Glomerular endothelial cell (primary cell): Measurements from ENCODE around the gene RGS11. TPM values are rescaled to one million over a fixed set of nuclear protein-coding genes. Genes with fewer than 3 reads are reported as not detected.
"Not testable (repeated sequence)": the region's sequence is repeated elsewhere in the genome, so short reads cannot be mapped to it uniquely, and the experiment has no call there.

ENCODE experiments used
- DNase-seq: peaks from one replicate; pipeline ENCODE4 v3.0.0-alpha.2; 2011; ENCODE audit warnings: low read depth, low spot score; ENCODE audit errors: extremely low read depth
- total RNA-seq: library from RNA; depleted of rRNA; stranded (reverse); fragments of >200 nt; gene quantifications from 2 replicates; pipeline ENCODE4 v1.2.3, GENCODE V29; 2015

The RGS11 gene
- total RNA-seq, 1 donor from 2014 or later = 3.9 TPM

GRCh38 chr16:280991-281659 lies 5.4 kb upstream of the RGS11 start:
- no peak for DNase-seq

GRCh38 chr16:280552-280951 lies 4.8 kb upstream of the RGS11 start, which contains the start of gene ARHGDIG:
Gene ARHGDIG (plus strand): TSS chr16:280591. CDS start chr16:280681, 90 bp downstream.
- DNase-seq = no peak

GRCh38 chr16:280005-280460 lies 4.3 kb upstream of the RGS11 start:
- DNase-seq = no peak

DNA sequence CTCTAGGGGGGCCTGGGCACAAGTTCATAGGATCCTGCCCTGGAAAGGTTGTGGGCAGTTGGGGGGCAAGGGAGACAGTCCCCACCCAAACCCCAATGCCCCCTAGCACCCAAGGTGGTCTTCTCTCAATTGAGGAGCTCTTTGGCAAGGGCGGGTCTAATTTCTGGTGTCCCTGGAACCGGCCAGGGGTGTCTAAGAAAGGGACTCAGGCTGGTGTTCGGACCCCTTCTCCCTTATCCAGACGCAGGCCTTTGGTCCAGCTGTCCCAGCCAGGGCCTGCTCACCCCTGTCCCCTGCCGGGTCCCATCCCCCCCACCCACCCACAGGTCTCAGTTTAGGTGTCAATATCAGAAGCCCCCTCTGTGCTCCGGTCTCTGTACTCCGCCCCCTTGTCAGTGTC lies 3.8 kb upstream of the RGS11 start:
- DNase-seq = no peak

DNA sequence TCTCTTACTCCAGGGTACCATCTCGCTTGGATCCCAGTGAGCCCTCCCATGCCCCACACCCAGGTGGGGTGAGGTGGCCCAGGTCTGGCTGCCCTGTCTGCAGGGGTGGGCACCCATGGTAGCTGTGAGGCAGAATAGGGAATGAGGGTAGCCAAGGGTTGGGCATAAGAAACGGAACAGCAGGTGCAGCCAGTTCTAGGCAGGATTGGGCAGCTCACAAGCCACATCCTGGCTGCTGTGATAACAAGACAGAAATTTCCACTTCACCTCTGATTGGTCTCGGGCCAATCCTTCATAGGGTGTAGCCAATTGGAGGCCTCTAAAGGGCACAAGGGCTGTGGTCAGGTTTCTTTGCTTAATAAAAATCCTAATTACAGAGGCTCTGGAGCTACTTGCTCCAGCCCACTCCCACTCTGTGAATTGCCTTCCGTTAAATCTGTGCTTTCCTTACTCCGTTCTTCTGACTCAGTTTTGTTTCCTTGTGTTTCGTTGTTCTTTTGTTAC lies 3.2 kb upstream of the RGS11 start:
- DNase-seq = peak; percentile 3

DNA sequence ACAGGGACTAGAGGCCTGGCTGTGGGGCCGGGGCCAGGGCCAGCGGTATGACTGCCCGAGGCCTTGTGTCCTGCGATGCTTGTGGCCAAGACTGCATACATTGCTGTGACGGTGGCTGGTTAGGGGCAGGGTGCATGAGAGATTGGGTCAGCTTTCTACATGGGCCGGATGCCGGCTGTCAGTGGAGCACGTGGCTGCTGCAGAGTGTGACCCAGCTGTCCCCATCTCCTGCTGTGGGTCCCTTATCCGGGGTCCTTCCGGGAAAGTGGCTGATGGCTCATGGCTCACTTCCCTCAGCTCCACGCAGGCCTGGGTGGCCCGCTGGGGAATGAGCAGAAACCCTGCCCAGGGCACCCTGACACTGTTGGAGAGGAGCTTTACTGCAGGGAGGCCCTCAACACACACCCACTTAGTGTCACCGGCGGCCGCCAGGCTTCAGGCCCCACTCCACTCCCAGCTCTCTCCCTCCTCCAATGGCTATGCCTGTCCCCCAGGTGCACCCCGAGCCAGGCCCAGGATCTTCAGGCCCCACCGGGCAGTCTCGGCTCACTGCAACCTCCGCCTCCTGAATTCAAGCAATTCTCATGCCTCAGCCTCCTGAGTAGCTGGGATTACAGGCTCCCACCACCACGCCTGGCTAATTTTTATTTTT lies 808 bp upstream of the RGS11 start:
- no peak for DNase-seq

- no peak for DNase-seq
These were observed 603 bp downstream of the RGS11 start for GRCh38 chr16:275041-275641.

GRCh38 chr16:273547-274421 lies 2.0 kb downstream of the RGS11 start:
- DNase-seq = no peak

GRCh38 chr16:272633-273546 lies 2.9 kb downstream of the RGS11 start:
- DNase-seq = no peak

DNA sequence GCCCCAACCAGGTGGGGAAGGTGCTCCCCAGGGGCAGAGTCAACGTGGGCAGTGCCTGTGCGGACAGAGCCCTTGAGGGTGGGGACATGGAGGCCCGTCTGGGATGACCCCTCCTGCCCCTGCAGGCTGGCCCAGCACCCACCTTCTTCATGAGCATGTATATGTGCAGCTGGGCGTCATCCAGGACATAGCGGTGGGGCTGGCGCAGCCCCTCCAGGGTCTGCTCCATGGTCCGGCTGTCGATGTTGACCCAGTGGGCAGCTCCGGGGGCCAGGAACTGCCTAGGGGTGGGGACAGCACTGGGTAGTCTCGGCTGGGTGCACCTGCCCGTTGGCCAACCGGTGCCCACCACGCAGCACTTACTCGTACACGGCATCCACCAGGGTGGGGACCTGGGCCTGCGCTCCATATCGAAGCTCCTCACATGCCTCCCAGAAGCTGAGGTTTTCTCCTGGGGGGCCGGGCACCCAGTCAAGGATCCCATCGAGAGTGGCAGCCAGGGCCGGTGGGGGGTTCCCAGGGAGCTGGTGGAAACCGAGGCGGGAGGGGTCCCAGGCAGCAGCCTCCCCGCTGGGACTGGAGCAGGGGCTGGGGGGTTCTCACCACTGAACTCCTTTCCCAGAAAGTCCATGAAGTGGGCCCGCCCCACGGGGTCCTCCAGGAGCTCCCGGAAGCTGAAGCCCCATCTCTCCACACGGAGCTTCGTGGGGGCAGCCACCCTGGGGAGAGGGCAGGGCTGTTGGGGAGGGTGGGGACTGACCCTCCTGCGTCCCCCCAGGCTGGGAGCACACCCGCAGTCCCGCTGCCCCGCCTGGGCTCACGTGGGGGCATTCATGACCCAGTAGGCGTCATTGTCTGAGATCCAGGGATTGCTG lies 5.1 kb downstream of the RGS11 start:
- no peak for DNase-seq

- no peak for DNase-seq
These were observed 6.5 kb downstream of the RGS11 start for GRCh38 chr16:269061-269796.

GRCh38 chr16:268141-269053 lies 7.3 kb downstream of the RGS11 start:
- DNase-seq = no peak

DNA sequence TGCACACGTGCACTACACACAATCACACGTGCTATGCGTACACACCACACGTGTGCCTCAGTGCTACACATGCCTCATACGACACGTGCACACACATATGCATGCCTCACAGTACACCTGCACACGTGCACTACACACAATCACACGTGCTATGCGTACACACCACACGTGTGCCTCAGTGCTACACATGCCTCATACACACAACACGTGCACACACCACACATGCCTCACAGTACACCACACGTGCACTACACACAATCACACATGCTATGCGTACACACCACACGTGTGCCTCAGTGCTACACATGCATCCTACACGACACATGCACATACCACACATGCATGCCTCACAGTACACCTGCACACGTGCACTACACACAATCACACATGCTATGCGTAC lies 8.2 kb downstream of the RGS11 start:
- DNase-seq = not testable (repeated sequence)

- no peak for DNase-seq
These were observed 9.2 kb downstream of the RGS11 start for GRCh38 chr16:266258-267164.

GRCh38 chr16:265711-266110 lies 10.0 kb downstream of the RGS11 start:
- DNase-seq = no peak

DNA sequence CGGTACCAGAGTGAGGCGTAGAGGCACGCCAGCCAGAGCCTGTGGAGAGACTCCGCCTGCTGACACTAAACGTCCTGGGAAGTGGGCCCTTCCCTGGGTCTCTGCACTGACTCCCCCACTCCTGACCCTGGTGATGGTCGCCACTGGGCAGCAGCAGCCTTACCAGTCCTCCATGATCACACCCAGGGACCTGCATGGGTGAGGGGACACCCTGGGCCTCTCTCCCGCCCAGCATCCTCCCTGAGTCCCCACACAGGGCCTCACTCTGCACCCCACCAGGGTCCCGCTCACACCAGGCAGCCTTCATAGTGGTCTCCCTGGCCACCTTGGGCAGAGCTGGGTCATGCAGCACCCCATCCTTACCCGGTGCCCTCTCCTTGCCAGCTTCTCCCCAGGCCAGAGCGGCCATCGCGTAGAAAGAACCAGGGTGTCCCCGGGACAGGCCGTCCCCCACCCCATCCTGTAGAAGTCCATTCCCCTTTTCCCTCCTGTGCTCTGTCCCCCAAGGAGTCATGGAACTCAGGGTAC lies 10.7 kb downstream of the RGS11 start:
- no peak for DNase-seq
